ENCODE results near the gene RTN4RL1.
A peak's percentile ranks its signal among the peaks of the same experiment; 100 is the strongest.

Gene RTN4RL1

GRCh38 chr17:2043785-2044184 lies 18.7 kb upstream of the RTN4RL1 start:
- DNase-seq: no peak

DNA sequence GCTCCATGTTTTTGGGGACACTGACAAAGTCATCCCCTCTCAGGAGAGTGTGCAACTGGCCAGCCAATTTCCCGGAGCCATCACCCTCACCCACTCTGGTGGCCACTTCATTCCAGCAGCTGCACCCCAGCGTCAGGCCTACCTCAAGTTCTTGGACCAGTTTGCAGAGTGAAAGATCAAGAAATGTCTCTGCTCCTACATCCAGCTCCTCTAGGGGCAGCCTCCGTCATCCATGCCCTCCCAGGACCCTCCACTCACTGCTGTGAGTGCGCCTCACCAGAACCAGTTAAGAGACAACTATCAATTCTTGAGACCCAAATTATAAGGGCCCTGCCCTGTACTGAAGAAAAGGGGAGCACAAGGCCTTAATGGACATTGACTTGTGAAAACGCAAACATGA lies 17.8 kb upstream of the RTN4RL1 start:
- no peak for DNase-seq

DNA sequence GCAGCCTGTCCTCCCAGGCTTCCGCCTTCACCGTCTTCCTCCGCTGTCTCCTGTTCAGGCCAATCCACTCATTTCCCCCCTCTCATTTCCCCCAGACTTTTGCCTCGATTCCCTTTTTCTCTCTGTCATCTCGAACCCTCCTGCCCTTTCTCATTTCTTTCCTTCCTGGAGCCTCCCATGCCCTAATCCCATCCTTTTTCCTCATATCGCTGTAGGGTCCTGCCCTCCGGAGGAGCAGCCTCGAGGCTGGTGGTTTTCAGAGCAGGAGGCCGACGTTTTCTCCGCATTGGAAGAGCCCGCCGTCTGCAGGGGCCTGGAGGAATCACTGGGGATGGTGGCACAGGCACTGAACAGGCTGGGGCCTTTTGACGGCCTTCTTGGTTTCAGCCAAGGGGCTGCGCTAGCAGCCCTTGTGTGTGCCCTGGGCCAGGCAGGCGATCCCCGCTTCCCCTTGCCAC lies 17.3 kb upstream of the RTN4RL1 start:
- peak; percentile 30 for DNase-seq

- DNase-seq: peak; percentile 96
Measured at GRCh38 chr17:2041561-2042389, 16.6 kb upstream of the RTN4RL1 start, which contains the start of gene OVCA2. OVCA2 (plus strand) TSS chr17:2042022; CDS start chr17:2042048, 26 bp downstream.

- peak; percentile 61 for DNase-seq
Measured at GRCh38 chr17:2040942-2041560, 15.9 kb upstream of the RTN4RL1 start.

DNA sequence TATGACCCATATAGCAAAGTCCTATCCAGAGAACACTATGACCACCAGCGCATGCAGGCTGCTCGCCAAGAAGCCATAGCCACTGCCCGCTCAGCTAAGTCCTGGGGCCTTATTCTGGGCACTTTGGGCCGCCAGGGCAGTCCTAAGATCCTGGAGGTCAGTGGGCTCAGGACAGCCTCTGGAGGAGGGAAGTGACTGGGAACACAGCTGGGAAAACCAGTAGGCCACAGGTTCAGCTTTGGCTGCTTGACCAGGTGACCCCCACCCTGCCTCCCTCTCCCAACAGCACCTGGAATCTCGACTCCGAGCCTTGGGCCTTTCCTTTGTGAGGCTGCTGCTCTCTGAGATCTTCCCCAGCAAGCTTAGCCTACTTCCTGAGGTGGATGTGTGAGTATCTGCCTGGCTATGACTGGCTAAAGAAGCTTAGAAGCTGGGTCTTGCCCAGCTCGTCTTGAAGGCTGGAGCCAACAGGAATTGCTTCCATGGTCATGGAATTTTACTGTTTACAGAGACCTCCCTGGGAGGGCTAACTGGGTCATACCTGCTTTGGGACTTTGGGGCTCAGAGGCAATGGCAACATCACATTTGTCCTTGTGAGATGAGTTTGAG lies 15.2 kb upstream of the RTN4RL1 start:
- DNase-seq: no peak

GRCh38 chr17:2037155-2037554 lies 12.0 kb upstream of the RTN4RL1 start:
- no peak for DNase-seq

GRCh38 chr17:2035541-2036488 lies 10.7 kb upstream of the RTN4RL1 start:
- DNase-seq: no peak

GRCh38 chr17:2034806-2035540 lies 9.8 kb upstream of the RTN4RL1 start:
- no peak for DNase-seq

- no peak for DNase-seq
Measured at GRCh38 chr17:2034157-2034556, 9.0 kb upstream of the RTN4RL1 start.

DNA sequence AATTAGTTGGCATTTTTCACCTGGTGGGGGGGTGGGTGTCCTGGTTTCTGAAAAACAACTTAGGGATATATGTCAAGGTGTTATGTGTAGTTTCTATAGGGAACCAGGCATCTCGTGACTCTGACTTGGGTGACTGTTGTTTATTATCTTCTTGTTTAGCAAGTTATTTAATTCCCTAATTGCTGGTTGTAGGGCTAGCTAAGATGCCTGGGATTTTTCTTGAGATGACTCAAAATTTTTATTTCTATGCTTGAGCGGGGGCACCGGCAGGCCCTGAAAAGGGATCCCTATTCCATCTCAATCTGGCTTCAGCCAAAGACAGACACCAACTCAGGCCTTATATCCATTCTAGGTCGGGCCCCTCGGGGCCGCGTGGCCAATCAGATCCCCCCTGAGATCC lies 8.0 kb upstream of the RTN4RL1 start:
- DNase-seq: no peak

DNA sequence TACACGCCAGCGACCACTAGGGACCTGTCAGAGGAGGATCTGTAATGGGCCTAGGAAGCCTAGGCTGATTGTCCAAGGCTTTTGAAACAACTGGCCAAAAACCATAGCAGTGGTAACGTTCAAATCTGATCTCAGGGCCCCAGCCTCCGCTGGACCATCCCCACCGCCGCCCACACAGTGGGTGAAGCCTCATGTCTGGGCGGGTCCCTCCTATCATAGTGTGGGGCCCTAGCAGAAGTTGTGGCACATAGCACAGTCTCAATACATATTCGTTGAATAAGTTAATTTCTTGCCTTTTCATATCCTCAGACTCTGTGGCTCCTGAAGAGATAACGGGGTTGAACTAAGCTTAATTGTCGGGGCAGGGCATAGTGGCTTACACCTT lies 5.6 kb upstream of the RTN4RL1 start:
- no peak for DNase-seq

GRCh38 chr17:2029911-2030778 lies 5.0 kb upstream of the RTN4RL1 start, which contains the start of gene DPH1:
DPH1 (plus strand) TSS chr17:2030153; CDS start chr17:2030170, 17 bp downstream.
- DNase-seq: peak; percentile 86

GRCh38 chr17:2028737-2029136 lies 3.6 kb upstream of the RTN4RL1 start:
- no peak for DNase-seq

- no peak for DNase-seq
Measured at GRCh38 chr17:2028234-2028614, 3.1 kb upstream of the RTN4RL1 start.

DNA sequence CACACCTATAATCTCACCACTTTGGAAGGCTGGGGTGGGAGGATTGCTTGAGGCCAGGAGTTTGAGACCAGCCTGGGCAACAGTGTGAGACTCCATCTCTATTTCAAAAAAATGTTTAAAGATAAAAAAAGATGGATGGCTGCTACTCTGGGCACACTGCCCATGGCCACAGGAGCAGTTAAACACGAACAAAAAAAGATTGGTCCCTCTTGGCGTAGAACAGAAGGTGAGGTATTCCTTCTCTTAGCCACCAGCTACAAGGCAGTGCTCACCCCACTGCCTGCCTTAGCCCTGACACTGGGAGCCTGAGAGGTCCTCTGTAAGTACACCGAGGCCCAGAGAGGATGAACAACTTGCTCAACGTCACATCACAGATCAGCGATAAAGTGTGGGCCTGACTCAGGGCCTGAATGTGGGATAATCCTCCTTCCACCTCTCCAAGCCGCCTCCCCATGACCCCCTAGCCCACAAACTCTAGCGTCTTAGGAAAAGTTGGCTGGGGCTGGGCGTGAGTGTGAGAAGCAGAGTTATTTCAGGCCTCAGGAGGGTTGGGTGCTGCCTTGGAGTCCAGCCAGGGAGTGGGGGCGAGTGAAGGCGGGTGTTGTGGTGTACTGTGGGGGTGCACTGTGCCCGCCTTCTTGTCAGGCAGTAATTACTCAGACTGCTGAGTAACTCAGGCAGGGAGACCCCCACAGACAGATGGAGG lies 2.5 kb upstream of the RTN4RL1 start:
- no peak for DNase-seq

- DNase-seq: peak; percentile 39
Measured at GRCh38 chr17:2025622-2026309, 632 bp upstream of the RTN4RL1 start.

- no peak for DNase-seq
Measured at GRCh38 chr17:2024572-2025219, 438 bp downstream of the RTN4RL1 start.

Measured in SHP77 treated with DMSO at 0.1 percent for 48 hours (cell line).